HepG2 (cell line): ENCODE data around the gene ATF6. TPM values are rescaled to one million over a fixed set of nuclear protein-coding genes. Genes with fewer than 3 reads are reported as not detected.

Experiments used
- ATAC-seq: fragments of 200-7000 bp; cut with Tn5 transposase; 3 replicates; pipeline ENCODE4 v1.9.1; 2020; ENCODE audit warnings: mild to moderate bottlenecking, moderate library complexity
- BruUV-seq: library from RNA; stranded (reverse); fragments of 400-500 nt; replicated peaks from 2 replicates; lab custom pipeline; 2021; lab: Mats Ljungman, UMichigan
- CTCF ChIA-PET: fragments of 300-600 bp; formaldehyde crosslinking; extraction: SDS; loops from one replicate; lab custom pipeline; 2021; ENCODE audit warnings: low total read pairs, inconsistent platforms, low intra/inter-chr PET ratio; lab: Yijun Ruan, JAX
- POLR2A ChIA-PET: fragments of 350-600 bp; sonication (Branson Sonifier 250); formaldehyde crosslinking; loops from one replicate; lab custom pipeline; 2020; ENCODE audit warnings: antibody characterized with exemption, inconsistent platforms; lab: Yijun Ruan, JAX
- DNase-seq: peaks from one replicate; pipeline ENCODE4 v3.0.0-alpha.2; 2015; ENCODE audit warnings: low spot score
- FAIRE-seq: peaks from 3 replicates; lab custom pipeline; 2011; peaks lifted over from hg19 to GRCh38; lab: Jason Lieb, UNC
- H2AFZ ChIP-seq: one replicate; pipeline ENCODE4 v1.6.1; 2011; ENCODE audit warnings: low read length, inconsistent platforms
- H3K27ac ChIP-seq: fragments of 300-600 bp; 3 replicates; pipeline ENCODE4 v1.8.0; 2011; ENCODE audit warnings: mixed run types, mild to moderate bottlenecking, mixed read lengths, low read length, inconsistent platforms; ENCODE audit not compliant: insufficient read depth; ENCODE audit errors: extremely low read length
- H3K27me3 ChIP-seq, 2 experiments: fragments of 200-600 bp in 1 of 2; 2 replicates in 1 of 2; 3 replicates in 1 of 2; pipeline versions ENCODE4 v1.6.0 to v1.8.0; 2011; ENCODE audit warnings: low read length in 2 of 2, mild to moderate bottlenecking in 2 of 2, moderate library complexity in 2 of 2, inconsistent platforms in 1 of 2; ENCODE audit not compliant: insufficient read depth in 2 of 2, control insufficient read depth in 1 of 2
- H3K36me3 ChIP-seq, 2 experiments: fragments of 200-600 bp in 1 of 2; replicated peaks in 1 of 2; 2 replicates in 1 of 2; 3 replicates in 1 of 2; pipeline versions ENCODE4 v1.5.1 to v1.8.0; 2011; ENCODE audit warnings: low read length in 2 of 2, inconsistent platforms in 1 of 2; ENCODE audit not compliant: insufficient read depth in 2 of 2, control insufficient read depth in 1 of 2
- H3K4me1 ChIP-seq: 2 replicates; pipeline ENCODE4 v1.5.1; 2012; ENCODE audit warnings: low read length, inconsistent platforms; ENCODE audit not compliant: insufficient read depth
- H3K4me2 ChIP-seq: 2 replicates; pipeline ENCODE4 v1.6.0; 2011; ENCODE audit warnings: low read depth, low read length, inconsistent platforms
- H3K4me3 ChIP-seq, 3 experiments: fragments of 200-600 bp in 1 of 3; sonication (generic), shearing (Covaris generic) in 1 of 3; replicated peaks in 1 of 3; 2 replicates each; pipeline ENCODE4 v1.5.1; 2011 to 2016; ENCODE audit warnings: low read length in 3 of 3, inconsistent platforms in 2 of 3, low read depth in 2 of 3, mild to moderate bottlenecking in 2 of 3, control low read depth in 1 of 3, mixed read lengths in 1 of 3; ENCODE audit not compliant: insufficient read depth in 1 of 3
- H3K79me2 ChIP-seq: one replicate; pipeline ENCODE4 v1.6.1; 2011; ENCODE audit warnings: low read length, inconsistent platforms; ENCODE audit not compliant: insufficient read depth
- H3K9ac ChIP-seq: 2 replicates; pipeline ENCODE4 v1.6.0; 2011; ENCODE audit warnings: mild to moderate bottlenecking, low read depth, low read length, inconsistent platforms; ENCODE audit not compliant: insufficient read depth
- H3K9me3 ChIP-seq: 2 replicates; pipeline ENCODE4 v1.5.1; 2012; ENCODE audit warnings: mild to moderate bottlenecking, low read length
- H4K20me1 ChIP-seq: 2 replicates; pipeline ENCODE4 v1.6.0; 2011; ENCODE audit warnings: inconsistent platforms, mild to moderate bottlenecking, low read length, moderate library complexity; ENCODE audit not compliant: insufficient read depth
- AKAP8 ChIP-seq: sonication (generic); formaldehyde crosslinking; IDR thresholded peaks from 2 replicates; pipeline ENCODE4 v1.5.1; 2020; ENCODE audit warnings: mild to moderate bottlenecking, missing genetic modification reagents
- ATF6 ChIP-seq: sonication (generic); formaldehyde crosslinking; conservative IDR thresholded peaks from 2 replicates; pipeline ENCODE4 v1.4.0; 2020; ENCODE audit warnings: missing genetic modification reagents
- DNMT3B ChIP-seq: conservative IDR thresholded peaks from 2 replicates; pipeline ENCODE4 v1.6.1; 2016; ENCODE audit warnings: missing biosample characterization, control low read depth
- DRAP1 ChIP-seq: IDR thresholded peaks from 2 replicates; pipeline ENCODE4 v1.6.1; 2016; ENCODE audit warnings: missing genetic modification reagents, missing compliant biosample characterization
- HOXA7 ChIP-seq: sonication (generic); formaldehyde crosslinking; IDR thresholded peaks from 2 replicates; pipeline ENCODE4 v1.8.1; 2022; ENCODE audit warnings: mild to moderate bottlenecking, missing genetic modification reagents, moderate library complexity
- MAX ChIP-seq: IDR thresholded peaks from 2 replicates; pipeline ENCODE4 v1.6.1; 2012; ENCODE audit warnings: inconsistent platforms
- MXD1 ChIP-seq: sonication (generic); formaldehyde crosslinking; IDR thresholded peaks from 2 replicates; pipeline ENCODE4 v1.4.0; 2020; ENCODE audit warnings: mild to moderate bottlenecking, missing genetic modification reagents
- TEAD2 ChIP-seq: sonication (generic); formaldehyde crosslinking; IDR thresholded peaks from 2 replicates; pipeline ENCODE4 v1.9.0; 2021; ENCODE audit warnings: missing genetic modification reagents
- TFAP4 ChIP-seq: sonication (generic); IDR thresholded peaks from 2 replicates; pipeline ENCODE4 v1.6.1; 2016; ENCODE audit warnings: low read depth, borderline replicate concordance
- ZBTB10 ChIP-seq: sonication (generic); formaldehyde crosslinking; IDR thresholded peaks from 2 replicates; pipeline ENCODE4 v1.4.0; 2020; ENCODE audit warnings: missing genetic modification reagents, borderline replicate concordance
- ZBTB39 ChIP-seq: sonication (generic); formaldehyde crosslinking; IDR thresholded peaks from 2 replicates; pipeline ENCODE4 v1.5.0; 2020; ENCODE audit warnings: missing genetic modification reagents
- ZBTB42 ChIP-seq: sonication (generic); formaldehyde crosslinking; IDR thresholded peaks from 2 replicates; pipeline ENCODE4 v1.5.0; 2020; ENCODE audit warnings: mild to moderate bottlenecking, missing genetic modification reagents
- ZFP91 ChIP-seq: sonication (generic); formaldehyde crosslinking; IDR thresholded peaks from 2 replicates; pipeline ENCODE4 v1.9.0; 2022; ENCODE audit warnings: missing genetic modification reagents, mild to moderate bottlenecking, borderline replicate concordance
- ZSCAN25 ChIP-seq: sonication (generic); formaldehyde crosslinking; IDR thresholded peaks from 2 replicates; pipeline ENCODE4 v1.8.0; 2022; ENCODE audit warnings: mild to moderate bottlenecking, missing genetic modification reagents
- WGBS: methylation state at CpG from one replicate; pipeline ENCODE4 v1.1.6; 2017; ENCODE audit warnings: low lambda C conversion rate; 5-methylcytosine and 5-hydroxymethylcytosine counted together
- in situ Hi-C: cut with HindIII; loops from 2 replicates; pipeline ENCODE4 v1.10.0; 2017; ENCODE audit warnings: low pct_unique_long_range_greater_than_20kb; ENCODE audit not compliant: extremely low pct_ligation_motif_present
- intact Hi-C: fragments of 100-400 bp; cut with micrococcal nuclease; formaldehyde crosslinking; loops from one replicate; pipeline ENCODE4 v1.10.0; 2022; ENCODE audit not compliant: unreplicated experiment
- polyA plus RNA-seq, 8 experiments: library from polyadenylated mRNA; depleted of rRNA in 3 of 8; stranded (reverse) in 7 of 8; unstranded in 1 of 8; fragments of >200 nt; fragmentation: Illumina TruSeq in 4 of 8; extraction: Trizol in 4 of 8; gene quantifications; 2 replicates each; pipeline versions ENCODE4 v1.2.1 to v1.2.3, GENCODE V29; 2011 to 2016; ENCODE audit warnings: low read depth in 4 of 8, missing spikeins in 1 of 8, mixed read lengths in 1 of 8; ENCODE audit not compliant: insufficient read depth in 1 of 8
- total RNA-seq, 5 experiments: library from RNA; depleted of rRNA; stranded (reverse); fragments of >200 nt; fragmentation: Illumina TruSeq; extraction: Trizol; gene quantifications; 2 replicates each; pipeline ENCODE4 v1.2.3, GENCODE V29; 2016; ENCODE audit warnings: low read depth in 1 of 5

ATF6 gene
- total and polyA plus RNA-seq, 2 of the 13 experiments (the other 11 are each of a cell fraction or from before 2014, with no cell fraction given): 13.2 to 14.5 TPM

- intact Hi-C loops: no loop called here
- H3K27ac ChIP-seq: no peak overlapping the region
- in situ Hi-C loops: no loop called here
- no peak for FAIRE-seq
- 53% methylated on average over 4 of the region's 8 CpGs for WGBS
- no peak overlapping the region for H3K9ac ChIP-seq
- no peak overlapping the region for H2AFZ ChIP-seq
- no peaks in the 10 kb centered on the region for H4K20me1 ChIP-seq
- BruUV-seq: no TSS peak
- H3K9me3 ChIP-seq: no peaks in the 10 kb centered on the region
- no peak overlapping the region for H3K4me3 ChIP-seq
- DNase-seq: no peak
- no peak overlapping the region for H3K4me2 ChIP-seq
- no peaks in the 10 kb centered on the region for H3K4me1 ChIP-seq
- no peak for ATAC-seq
- no peaks in the 10 kb centered on the region for H3K36me3 ChIP-seq
- ChIA-PET POLR2A (no interaction called here), CTCF (no interaction called here)
- no peaks in the 10 kb centered on the region for H3K79me2 ChIP-seq
- peaks cover 0 to 41% of the 10 kb centered on the region in 2 experiments; a peak in 4 of 5 replicates for H3K27me3 ChIP-seq
- TF ChIP-seq DNMT3B (CRISPR knock-in tag): no peak
- no peak for TF ChIP-seq ZBTB10 (CRISPR knock-in tag)
- no peak for TF ChIP-seq AKAP8 (CRISPR knock-in tag)
- TF ChIP-seq ZSCAN25: no peak
- TF ChIP-seq ZBTB42 (CRISPR knock-in tag): no peak
- TF ChIP-seq ZBTB39 (CRISPR knock-in tag): no peak
- no peak for TF ChIP-seq TFAP4
- TF ChIP-seq MAX: no peak
- TF ChIP-seq DRAP1 (CRISPR knock-in tag): no peak
- no peak for TF ChIP-seq HOXA7 (CRISPR knock-in tag)
- TF ChIP-seq MXD1: no peak
- no peak for TF ChIP-seq TEAD2 (CRISPR knock-in tag)
- TF ChIP-seq ZFP91: no peak
- TF ChIP-seq ATF6 (CRISPR knock-in tag): no peak
These were observed 215.0 kb downstream of the ATF6 start for GRCh38 chr1:161981126-161981525.
